ENCODE measurements around the gene FAM131C. TPM values are rescaled to one million over a fixed set of nuclear protein-coding genes. Genes with fewer than 3 reads are reported as not detected.

Gene FAM131C
- total RNA-seq, 1 experiment from 2014 or later, result 3.4 TPM

DNA sequence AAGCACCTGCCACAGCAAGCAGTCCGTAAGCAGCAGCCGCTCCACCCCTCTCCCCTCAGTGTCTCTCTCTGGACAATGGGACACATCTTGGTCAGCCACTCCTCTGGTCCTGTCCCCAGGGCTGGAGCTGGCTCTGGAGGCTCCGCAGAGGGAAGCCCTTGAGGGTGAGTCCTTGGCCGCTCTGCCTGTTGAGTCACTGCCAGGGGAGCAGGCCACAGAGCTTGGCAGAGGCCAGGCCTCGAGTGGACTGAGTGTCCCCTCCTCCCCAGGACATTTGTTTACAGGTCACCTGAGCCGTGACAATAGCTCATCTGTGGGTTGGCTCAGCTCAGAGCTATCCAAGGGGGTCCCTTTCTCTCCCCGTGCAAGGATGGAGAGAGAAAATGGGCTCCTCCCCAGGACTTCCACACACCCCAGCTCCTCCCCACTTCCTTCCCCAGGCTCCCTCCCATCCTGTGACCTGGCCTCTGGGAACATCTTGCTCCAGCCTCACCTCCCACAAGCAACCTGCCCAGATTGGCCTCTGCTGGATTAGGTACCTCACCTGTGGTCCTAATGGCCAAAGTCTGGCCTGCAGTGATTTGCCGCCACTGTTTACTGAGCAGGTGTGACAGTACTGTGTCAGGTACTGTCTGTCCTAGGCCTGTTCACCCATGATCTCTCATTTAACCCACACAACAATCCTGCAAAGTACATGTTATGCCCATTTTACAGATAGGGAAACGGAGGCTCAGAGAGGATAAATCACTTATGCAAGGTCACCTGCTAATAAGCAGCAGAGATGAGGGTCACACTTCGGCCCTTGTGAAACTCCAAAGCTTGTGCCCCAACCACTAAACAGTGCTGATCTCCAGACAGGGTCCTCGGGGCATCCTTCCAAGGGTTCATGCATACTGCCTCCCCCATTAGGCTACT lies 4.8 kb downstream of the FAM131C start:
- Histone ChIP-seq H3K36me3 (ENCODE audit: control insufficient read depth, insufficient read depth, low read length) (no peaks in the 10 kb centered on the region), H3K27ac (ENCODE audit: low read length) (no peak overlapping the region), H3K4me3 (ENCODE audit: low read depth in 2 of 2, low read length in 2 of 2) (no peak overlapping the region), H3K9me3 (ENCODE audit: control insufficient read depth, insufficient read depth, low read depth, low read length) (no peaks in the 10 kb centered on the region), H3K4me1 (ENCODE audit: control insufficient read depth, insufficient read depth, low read length) (peaks cover 7% of the 10 kb centered on the region; the same call in 1 of the 2 replicates), H3K27me3 (ENCODE audit: control insufficient read depth, insufficient read depth, low read length) (no peaks in the 10 kb centered on the region)
- ChIA-PET CTCF (interaction anchor here (0.5 to 1.4 kb wide), 2 partner anchors 10 to 282 kb away, joined by 3 to 6 read pairs; no protein-coding TSS in a partner anchor), POLR2A (interaction anchor here (0.5 kb wide), 1 partner anchor 21 kb away, joined by 3 read pairs; no protein-coding TSS in a partner anchor)
- TF ChIP-seq SIN3A (IDR thresholded peaks at IDR 0.05; ENCODE audit: borderline replicate concordance, insufficient read depth, low read depth, low read length), result no peak
- TF ChIP-seq, protein P1, sequence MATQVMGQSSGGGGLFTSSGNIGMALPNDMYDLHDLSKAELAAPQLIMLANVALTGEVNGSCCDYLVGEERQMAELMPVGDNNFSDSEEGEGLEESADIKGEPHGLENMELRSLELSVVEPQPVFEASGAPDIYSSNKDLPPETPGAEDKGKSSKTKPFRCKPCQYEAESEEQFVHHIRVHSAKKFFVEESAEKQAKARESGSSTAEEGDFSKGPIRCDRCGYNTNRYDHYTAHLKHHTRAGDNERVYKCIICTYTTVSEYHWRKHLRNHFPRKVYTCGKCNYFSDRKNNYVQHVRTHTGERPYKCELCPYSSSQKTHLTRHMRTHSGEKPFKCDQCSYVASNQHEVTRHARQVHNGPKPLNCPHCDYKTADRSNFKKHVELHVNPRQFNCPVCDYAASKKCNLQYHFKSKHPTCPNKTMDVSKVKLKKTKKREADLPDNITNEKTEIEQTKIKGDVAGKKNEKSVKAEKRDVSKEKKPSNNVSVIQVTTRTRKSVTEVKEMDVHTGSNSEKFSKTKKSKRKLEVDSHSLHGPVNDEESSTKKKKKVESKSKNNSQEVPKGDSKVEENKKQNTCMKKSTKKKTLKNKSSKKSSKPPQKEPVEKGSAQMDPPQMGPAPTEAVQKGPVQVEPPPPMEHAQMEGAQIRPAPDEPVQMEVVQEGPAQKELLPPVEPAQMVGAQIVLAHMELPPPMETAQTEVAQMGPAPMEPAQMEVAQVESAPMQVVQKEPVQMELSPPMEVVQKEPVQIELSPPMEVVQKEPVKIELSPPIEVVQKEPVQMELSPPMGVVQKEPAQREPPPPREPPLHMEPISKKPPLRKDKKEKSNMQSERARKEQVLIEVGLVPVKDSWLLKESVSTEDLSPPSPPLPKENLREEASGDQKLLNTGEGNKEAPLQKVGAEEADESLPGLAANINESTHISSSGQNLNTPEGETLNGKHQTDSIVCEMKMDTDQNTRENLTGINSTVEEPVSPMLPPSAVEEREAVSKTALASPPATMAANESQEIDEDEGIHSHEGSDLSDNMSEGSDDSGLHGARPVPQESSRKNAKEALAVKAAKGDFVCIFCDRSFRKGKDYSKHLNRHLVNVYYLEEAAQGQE (IDR thresholded peaks at IDR 0.05; ENCODE audit: insufficient read depth in 1 of 2, low read depth in 2 of 2, low read length in 1 of 2), result no peak
- BruUV-seq (replicated peaks), result no TSS peak
- DNase-seq (ENCODE audit: low read depth, low spot score) (no peak), ATAC-seq (no peak)
- in situ Hi-C loops (cut with HindIII; ENCODE audit: low pct_unique_long_range_greater_than_20kb, low sequenced_read_pairs) (no loop called here), intact Hi-C loops (cut with micrococcal nuclease; ENCODE audit: unreplicated experiment) (no loop called here)

DNA sequence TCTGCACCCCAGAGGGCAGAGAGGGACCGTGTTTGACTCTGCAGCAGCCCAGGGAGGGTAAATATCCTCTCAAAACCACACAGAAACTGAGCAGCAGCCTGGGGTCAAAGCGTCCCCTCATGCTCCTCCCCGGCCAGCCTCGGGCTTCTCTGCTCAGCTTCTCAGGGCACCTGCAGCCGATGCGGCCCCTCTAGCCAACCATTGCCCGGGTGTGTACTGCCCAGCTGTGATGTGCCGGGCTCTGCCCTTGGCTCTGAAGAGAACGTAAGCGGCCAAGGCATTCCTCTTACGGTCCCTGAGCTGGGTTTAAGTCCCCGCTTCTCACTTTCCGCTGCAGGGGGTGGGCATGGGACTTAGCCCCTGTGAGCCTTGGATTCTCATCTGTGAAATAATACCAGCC lies 5.5 kb downstream of the FAM131C start:
- Histone ChIP-seq H3K4me1 (ENCODE audit: control insufficient read depth, insufficient read depth, low read length) (peaks cover 7% of the 10 kb centered on the region; the same call in 1 of the 2 replicates), H3K4me3 (ENCODE audit: low read depth in 2 of 2, low read length in 2 of 2) (no peak overlapping the region), H3K27ac (ENCODE audit: low read length) (no peak overlapping the region), H3K27me3 (ENCODE audit: control insufficient read depth, insufficient read depth, low read length) (no peaks in the 10 kb centered on the region), H3K9me3 (ENCODE audit: control insufficient read depth, insufficient read depth, low read depth, low read length) (no peaks in the 10 kb centered on the region), H3K36me3 (ENCODE audit: control insufficient read depth, insufficient read depth, low read length) (no peaks in the 10 kb centered on the region)
- ATAC-seq (no peak), DNase-seq (ENCODE audit: low read depth, low spot score) (no peak)
- in situ Hi-C loops (cut with HindIII; ENCODE audit: low pct_unique_long_range_greater_than_20kb, low sequenced_read_pairs), result no loop called here
- BruUV-seq (replicated peaks), result no TSS peak
- TF ChIP-seq, protein P1 (IDR thresholded peaks at IDR 0.05; ENCODE audit: insufficient read depth in 1 of 2, low read depth in 2 of 2, low read length in 1 of 2), result no peak
- TF ChIP-seq, protein P2, sequence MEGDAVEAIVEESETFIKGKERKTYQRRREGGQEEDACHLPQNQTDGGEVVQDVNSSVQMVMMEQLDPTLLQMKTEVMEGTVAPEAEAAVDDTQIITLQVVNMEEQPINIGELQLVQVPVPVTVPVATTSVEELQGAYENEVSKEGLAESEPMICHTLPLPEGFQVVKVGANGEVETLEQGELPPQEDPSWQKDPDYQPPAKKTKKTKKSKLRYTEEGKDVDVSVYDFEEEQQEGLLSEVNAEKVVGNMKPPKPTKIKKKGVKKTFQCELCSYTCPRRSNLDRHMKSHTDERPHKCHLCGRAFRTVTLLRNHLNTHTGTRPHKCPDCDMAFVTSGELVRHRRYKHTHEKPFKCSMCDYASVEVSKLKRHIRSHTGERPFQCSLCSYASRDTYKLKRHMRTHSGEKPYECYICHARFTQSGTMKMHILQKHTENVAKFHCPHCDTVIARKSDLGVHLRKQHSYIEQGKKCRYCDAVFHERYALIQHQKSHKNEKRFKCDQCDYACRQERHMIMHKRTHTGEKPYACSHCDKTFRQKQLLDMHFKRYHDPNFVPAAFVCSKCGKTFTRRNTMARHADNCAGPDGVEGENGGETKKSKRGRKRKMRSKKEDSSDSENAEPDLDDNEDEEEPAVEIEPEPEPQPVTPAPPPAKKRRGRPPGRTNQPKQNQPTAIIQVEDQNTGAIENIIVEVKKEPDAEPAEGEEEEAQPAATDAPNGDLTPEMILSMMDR (IDR thresholded peaks at IDR 0.05), result no peak
- no peak for TF ChIP-seq SIN3A (IDR thresholded peaks at IDR 0.05; ENCODE audit: borderline replicate concordance, insufficient read depth, low read depth, low read length)
- POLR2A ChIA-PET, result interaction anchor here (0.5 kb wide), 1 partner anchor 20 kb away, joined by 3 read pairs; no protein-coding TSS in a partner anchor
- intact Hi-C loops (cut with micrococcal nuclease; ENCODE audit: unreplicated experiment), result no loop called here
- CTCF ChIA-PET, result interaction anchor here (1.4 kb wide), 1 partner anchor 10 kb away, joined by 6 read pairs; no protein-coding TSS in a partner anchor

Data from Panc1 (cell line).